Calu3 (cell line): ENCODE data around the gene CC2D1A. TPM values are rescaled to one million over a fixed set of nuclear protein-coding genes. Genes with fewer than 3 reads are reported as not detected.
"Not testable (repeated sequence)": the region's sequence is repeated elsewhere in the genome, so short reads cannot be mapped to it uniquely, and the experiment has no call there.

Experiments
- BruUV-seq: library from RNA; stranded (reverse); fragments of 400-500 nt; replicated peaks from 2 replicates; lab custom pipeline; 2021; lab: Mats Ljungman, UMichigan
- CTCF ChIA-PET: fragments of 300-600 bp; sonication (Branson Sonifier 250); formaldehyde crosslinking; loops from one replicate; lab custom pipeline; 2022; ENCODE audit warnings: antibody characterized with exemption; lab: Charles Lee
- DNase-seq: peaks from one replicate; pipeline ENCODE4 v3.0.0; 2022
- H3K27ac Mint-ChIP-seq: one replicate; pipeline ENCODE4 v1.8.0; 2022; ENCODE audit warnings: mixed read lengths; ENCODE audit not compliant: unreplicated experiment
- H3K27me3 Mint-ChIP-seq: one replicate; pipeline ENCODE4 v1.8.0; 2022; ENCODE audit warnings: mixed read lengths; ENCODE audit not compliant: unreplicated experiment
- H3K36me3 Mint-ChIP-seq: one replicate; pipeline ENCODE4 v1.8.0; 2022; ENCODE audit warnings: mild to moderate bottlenecking, moderate library complexity, mixed read lengths; ENCODE audit not compliant: insufficient read depth, unreplicated experiment
- H3K4me1 Mint-ChIP-seq: one replicate; pipeline ENCODE4 v1.8.0; 2022; ENCODE audit warnings: mild to moderate bottlenecking, low read depth, mixed read lengths; ENCODE audit not compliant: unreplicated experiment
- H3K4me3 Mint-ChIP-seq: one replicate; pipeline ENCODE4 v1.8.0; 2022; ENCODE audit warnings: mild to moderate bottlenecking, low read depth, moderate library complexity, mixed read lengths; ENCODE audit not compliant: unreplicated experiment
- H3K9me3 Mint-ChIP-seq: one replicate; pipeline ENCODE4 v1.8.0; 2022; ENCODE audit warnings: low read depth, mixed read lengths; ENCODE audit not compliant: unreplicated experiment
- intact Hi-C: fragments of 100-400 bp; cut with micrococcal nuclease; formaldehyde crosslinking; loops from one replicate; pipeline ENCODE4 v1.10.0; 2022; ENCODE audit not compliant: unreplicated experiment
- total RNA-seq: library from RNA; stranded (reverse); gene quantifications from 2 replicates; pipeline ENCODE4 v1.2.3, GENCODE V29; 2022
- TF ChIP-seq, protein P1 (sequence below): fragments of 200-600 bp; IDR thresholded peaks from one replicate; pipeline ENCODE4 v1.8.0; 2022; ENCODE audit warnings: antibody characterized with exemption; ENCODE audit not compliant: unreplicated experiment

CC2D1A gene
- total RNA-seq, 1 experiment from 2014 or later: 41.7 TPM

- H3K27ac Mint-ChIP-seq: no peak overlapping the region
- H3K27me3 Mint-ChIP-seq: no peaks in the 10 kb centered on the region
- peaks cover 4% of the 10 kb centered on the region for H3K36me3 Mint-ChIP-seq
- CTCF ChIA-PET: no interaction called here
- no TSS peak for BruUV-seq
- no peak for DNase-seq
- H3K4me3 Mint-ChIP-seq: no peak overlapping the region
- H3K4me1 Mint-ChIP-seq: no peaks in the 10 kb centered on the region
- TF ChIP-seq, protein P1, sequence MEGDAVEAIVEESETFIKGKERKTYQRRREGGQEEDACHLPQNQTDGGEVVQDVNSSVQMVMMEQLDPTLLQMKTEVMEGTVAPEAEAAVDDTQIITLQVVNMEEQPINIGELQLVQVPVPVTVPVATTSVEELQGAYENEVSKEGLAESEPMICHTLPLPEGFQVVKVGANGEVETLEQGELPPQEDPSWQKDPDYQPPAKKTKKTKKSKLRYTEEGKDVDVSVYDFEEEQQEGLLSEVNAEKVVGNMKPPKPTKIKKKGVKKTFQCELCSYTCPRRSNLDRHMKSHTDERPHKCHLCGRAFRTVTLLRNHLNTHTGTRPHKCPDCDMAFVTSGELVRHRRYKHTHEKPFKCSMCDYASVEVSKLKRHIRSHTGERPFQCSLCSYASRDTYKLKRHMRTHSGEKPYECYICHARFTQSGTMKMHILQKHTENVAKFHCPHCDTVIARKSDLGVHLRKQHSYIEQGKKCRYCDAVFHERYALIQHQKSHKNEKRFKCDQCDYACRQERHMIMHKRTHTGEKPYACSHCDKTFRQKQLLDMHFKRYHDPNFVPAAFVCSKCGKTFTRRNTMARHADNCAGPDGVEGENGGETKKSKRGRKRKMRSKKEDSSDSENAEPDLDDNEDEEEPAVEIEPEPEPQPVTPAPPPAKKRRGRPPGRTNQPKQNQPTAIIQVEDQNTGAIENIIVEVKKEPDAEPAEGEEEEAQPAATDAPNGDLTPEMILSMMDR: no peak
- intact Hi-C loops: no loop called here
- H3K9me3 Mint-ChIP-seq: no peaks in the 10 kb centered on the region
Observed at GRCh38 chr19:13968383-13968935, 62.5 kb downstream of the CC2D1A start.

DNA sequence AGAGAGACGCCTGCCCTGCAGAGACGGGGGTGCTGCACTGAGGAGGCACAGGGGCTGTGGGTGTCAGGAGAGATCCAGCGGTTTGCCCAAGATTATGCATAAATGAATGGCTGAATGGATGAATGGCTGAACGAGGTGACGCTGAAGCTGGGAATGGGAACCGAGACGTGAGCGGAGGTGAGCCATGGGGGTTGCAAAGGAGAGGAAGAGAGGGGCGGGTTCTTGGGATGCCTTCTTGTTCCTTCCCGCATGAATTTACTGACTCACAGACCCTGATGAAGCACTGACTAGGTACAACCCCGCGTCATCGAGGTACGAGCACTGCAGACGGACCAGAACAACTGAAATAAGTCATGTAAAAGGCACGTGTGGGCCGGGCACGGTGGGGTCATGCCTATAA, 63.0 kb downstream of the CC2D1A start:
- DNase-seq: no peak
- Mint-ChIP-seq H3K27me3 (no peaks in the 10 kb centered on the region), H3K4me1 (no peaks in the 10 kb centered on the region), H3K4me3 (no peak overlapping the region), H3K36me3 (peaks cover 5% of the 10 kb centered on the region), H3K9me3 (no peaks in the 10 kb centered on the region), H3K27ac (no peak overlapping the region)
- TF ChIP-seq, protein P1: no peak
- intact Hi-C loops: no loop called here
- BruUV-seq: no TSS peak
- CTCF ChIA-PET: no interaction called here

DNA sequence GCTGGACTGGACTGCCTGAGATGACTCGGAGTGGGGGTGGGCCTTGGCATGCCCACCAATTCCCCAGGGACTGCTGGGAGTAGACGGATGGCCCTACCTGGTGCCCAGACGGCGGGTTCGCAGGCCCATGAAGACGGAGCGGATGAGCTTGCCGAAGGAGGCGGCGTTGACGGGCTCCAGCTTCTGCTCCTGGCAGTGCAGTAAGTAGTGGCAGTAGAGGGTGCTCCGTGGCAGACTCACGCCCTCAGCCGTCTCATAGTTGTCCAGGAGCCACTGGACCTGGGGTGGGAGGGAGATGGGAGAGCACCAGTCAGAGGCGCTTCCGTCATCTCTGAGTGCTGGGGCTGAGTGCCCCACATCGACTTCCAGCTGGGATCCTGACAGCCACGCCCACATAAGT, 63.9 kb downstream of the CC2D1A start:
- BruUV-seq: no TSS peak
- Mint-ChIP-seq H3K27ac (no peak overlapping the region), H3K36me3 (peaks cover 8% of the 10 kb centered on the region), H3K27me3 (no peaks in the 10 kb centered on the region), H3K4me3 (no peak overlapping the region), H3K9me3 (no peaks in the 10 kb centered on the region), H3K4me1 (no peaks in the 10 kb centered on the region)
- CTCF ChIA-PET: no interaction called here
- DNase-seq: no peak
- TF ChIP-seq, protein P1: no peak
- intact Hi-C loops: no loop called here

DNA sequence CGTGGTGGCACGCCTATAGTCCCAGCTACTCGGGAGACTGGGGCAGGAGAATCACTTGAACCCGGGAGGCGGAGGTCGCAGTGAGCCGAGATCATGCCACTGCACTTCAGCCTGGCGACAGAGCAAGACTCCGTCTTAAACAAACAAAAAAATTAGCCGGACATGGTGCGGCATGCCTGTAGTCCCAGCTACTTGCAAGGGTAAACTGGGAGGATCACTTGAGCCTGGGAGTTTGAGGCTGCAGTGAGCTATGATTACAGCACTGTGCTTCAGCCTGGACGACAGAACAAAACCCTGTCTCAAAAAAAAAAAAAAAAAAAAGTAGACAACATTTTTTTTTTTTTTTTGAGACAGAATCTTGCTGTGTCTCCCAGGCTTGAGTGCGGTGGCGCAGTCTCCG, 65.9 kb downstream of the CC2D1A start:
- CTCF ChIA-PET, H3K27ac Mint-ChIP-seq: not testable (repeated sequence)

DNA sequence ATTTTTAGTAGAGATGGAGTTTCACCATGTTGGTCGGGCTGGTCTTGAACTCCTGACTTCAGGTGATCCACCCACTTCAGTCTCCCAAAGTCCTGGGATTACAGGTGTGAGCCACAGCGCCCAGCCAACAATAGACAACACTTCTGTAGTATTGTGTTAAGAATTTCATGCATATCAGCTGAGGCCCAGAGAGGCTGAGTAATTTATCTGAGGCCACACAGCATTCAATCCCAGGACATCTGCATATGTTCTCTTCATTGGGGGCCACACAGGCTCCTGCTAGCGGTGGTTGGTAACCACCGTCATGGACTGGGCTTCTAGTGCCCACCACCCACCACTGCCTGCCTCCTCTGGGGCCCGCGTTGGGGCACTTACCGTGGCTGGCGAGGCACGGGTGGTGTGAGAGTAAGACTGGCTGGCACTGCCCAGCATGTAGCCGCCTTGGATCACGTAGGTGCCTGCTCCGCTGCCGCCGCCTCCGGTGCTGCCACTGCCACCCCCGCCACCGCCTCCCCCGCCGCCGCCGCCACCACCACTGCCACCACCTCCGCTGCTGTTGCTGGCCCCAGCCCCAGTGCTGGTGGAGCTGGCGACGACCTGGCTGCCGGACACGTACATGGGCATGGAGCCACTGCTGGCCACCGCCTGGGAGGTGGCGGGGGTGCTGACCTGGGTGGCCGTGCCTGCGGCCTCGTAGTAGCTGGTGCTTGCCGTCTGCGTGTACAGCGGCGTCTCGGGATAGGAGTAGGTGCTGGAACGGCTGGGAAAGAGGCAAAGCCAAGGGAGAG, 66.6 kb downstream of the CC2D1A start:
- no peak for DNase-seq
- TF ChIP-seq, protein P1: no peak
- BruUV-seq: no TSS peak
- CTCF ChIA-PET: no interaction called here
- Mint-ChIP-seq H3K36me3 (peaks cover 4% of the 10 kb centered on the region), H3K27me3 (no peaks in the 10 kb centered on the region), H3K4me1 (no peaks in the 10 kb centered on the region), H3K9me3 (no peaks in the 10 kb centered on the region), H3K27ac (no peak overlapping the region), H3K4me3 (no peak overlapping the region)
- intact Hi-C loops: no loop called here

More for the DNA sequence above, 65.9 kb downstream of the CC2D1A start:
- DNase-seq, BruUV-seq, H3K27me3 Mint-ChIP-seq, H3K36me3 Mint-ChIP-seq, H3K9me3 Mint-ChIP-seq, H3K4me3 Mint-ChIP-seq, intact Hi-C loops, H3K4me1 Mint-ChIP-seq: not testable (repeated sequence)

GRCh38 chr19:13973479-13973878, 67.5 kb downstream of the CC2D1A start:
- H3K4me3 Mint-ChIP-seq, H3K4me1 Mint-ChIP-seq, intact Hi-C loops, DNase-seq, H3K36me3 Mint-ChIP-seq, BruUV-seq, H3K27me3 Mint-ChIP-seq, CTCF ChIA-PET, H3K9me3 Mint-ChIP-seq, H3K27ac Mint-ChIP-seq: not testable (repeated sequence)
